Bladder microvascular endothelial cell (primary cell): Measurements from ENCODE around the gene PLOD2. TPM values are rescaled to one million over a fixed set of nuclear protein-coding genes. Genes with fewer than 3 reads are reported as not detected.

ENCODE experiments used
- total RNA-seq: library from RNA; depleted of rRNA; stranded (reverse); fragments of >200 nt; gene quantifications from 2 replicates; pipeline ENCODE4 v1.2.3, GENCODE V29; 2014

PLOD2 gene
- total RNA-seq: 69.6 and 223 TPM in 2 replicates

GRCh38 chr3:146160964-146161662 is at the start of gene PLOD2:
Gene PLOD2, minus strand, starts transcription at chr3:146161184. Its CDS starts 195 bp downstream, at chr3:146160989.

Other genes starting within 250 kb of the PLOD2 start
- gene PLSCR4, start 89.9 kb upstream of the PLOD2 start, total RNA-seq: 40.0 and 693 TPM in 2 replicates